GM19452 (cell line): ENCODE results near the gene ULK4.
"Not testable (repeated sequence)": the region's sequence is repeated elsewhere in the genome, so short reads cannot be mapped to it uniquely, and the experiment has no call there.

Source experiments
- ATAC-seq: cut with Tn5 transposase; IDR thresholded peaks from one replicate; pipeline ENCODE4 v1.9.1; 2021; ENCODE audit not compliant: unreplicated experiment

ULK4 gene

GRCh38 chr3:41960826-41961750 lies 815 bp downstream of the ULK4 start:
- peak; percentile 12 for ATAC-seq

DNA sequence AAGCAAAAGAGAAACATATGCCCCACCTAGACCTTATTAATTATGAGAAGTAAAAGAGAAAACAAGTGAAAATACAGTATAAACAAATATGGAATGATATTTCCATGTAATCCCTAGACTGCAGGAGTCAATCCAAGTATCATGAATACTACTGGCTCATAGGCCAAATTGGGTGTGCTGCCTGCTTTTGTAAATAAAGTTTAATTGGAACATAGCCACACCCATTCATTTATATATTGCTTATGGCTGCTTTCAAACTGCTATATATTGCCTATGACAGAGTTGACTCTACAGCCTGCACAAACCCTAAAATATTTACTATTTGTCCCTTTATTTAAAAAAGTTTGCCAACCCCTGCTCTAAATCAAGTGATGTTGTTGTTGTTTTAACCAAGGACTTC lies 5.3 kb downstream of the ULK4 start:
- no peak for ATAC-seq

GRCh38 chr3:41955192-41955591 lies 6.7 kb downstream of the ULK4 start:
- ATAC-seq, result no peak

DNA sequence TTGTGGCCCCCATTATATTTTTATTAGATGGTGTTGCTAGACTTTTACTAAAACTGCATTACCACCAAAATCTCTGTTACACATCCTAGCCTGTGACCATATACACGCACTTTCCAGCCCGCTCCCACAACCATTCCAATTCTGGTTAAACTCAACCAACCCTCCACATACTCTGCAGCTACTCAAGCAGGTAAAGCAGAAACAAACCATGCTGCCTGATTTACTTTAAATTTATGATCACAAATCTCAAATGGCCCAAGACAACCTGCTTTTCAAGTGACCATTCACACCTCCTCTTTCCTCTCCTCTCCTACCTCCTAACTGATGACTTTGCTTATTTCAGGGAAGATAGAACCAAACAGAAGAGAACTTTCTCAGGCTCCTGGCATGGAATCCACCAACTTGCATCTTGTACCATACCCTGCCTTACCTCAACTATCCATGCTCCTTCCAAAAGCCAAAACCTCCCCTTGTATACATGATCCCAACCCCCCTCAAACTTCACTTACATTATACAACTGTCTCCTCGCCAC lies 18.5 kb downstream of the ULK4 start:
- ATAC-seq, result no peak

DNA sequence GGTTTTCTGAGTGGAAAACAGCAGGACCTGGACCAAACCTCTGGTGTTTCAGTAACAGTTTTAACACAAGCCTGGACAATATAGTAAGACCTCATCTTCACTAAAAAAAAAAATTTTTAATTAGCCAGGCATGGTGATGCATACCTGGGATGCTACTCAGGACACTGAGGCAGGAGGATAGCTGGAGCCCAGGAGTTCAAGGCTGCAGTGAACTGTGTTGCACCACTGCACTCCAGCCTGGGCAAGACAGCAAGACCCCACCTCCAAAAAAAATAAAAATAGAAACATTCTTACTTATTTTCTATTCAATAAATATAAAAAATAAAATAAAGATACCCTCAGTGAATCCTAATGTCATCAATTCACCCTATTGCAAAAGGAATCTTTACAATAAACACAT lies 21.5 kb downstream of the ULK4 start:
- ATAC-seq, result no peak

DNA sequence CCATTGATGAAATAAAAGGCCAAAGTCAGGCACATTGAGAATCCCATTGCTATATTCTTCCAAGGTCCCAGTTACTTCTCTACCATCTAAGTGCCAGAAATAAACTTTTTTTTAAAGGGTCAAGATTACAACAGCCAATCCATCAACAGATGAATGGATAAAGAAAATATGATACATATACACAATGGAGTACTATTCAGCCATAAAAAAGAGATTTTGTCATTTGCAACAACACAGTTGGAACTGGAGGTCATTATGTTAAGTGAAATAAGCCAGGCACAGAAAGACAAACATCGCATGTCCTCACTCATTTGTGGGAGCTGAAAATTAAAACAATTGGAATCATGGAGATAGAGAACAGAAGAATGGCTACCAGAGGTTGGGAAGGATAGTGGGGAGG lies 25.5 kb downstream of the ULK4 start:
- no peak for ATAC-seq

- no peak for ATAC-seq
Measured at GRCh38 chr3:41933154-41933676, 28.7 kb downstream of the ULK4 start.

DNA sequence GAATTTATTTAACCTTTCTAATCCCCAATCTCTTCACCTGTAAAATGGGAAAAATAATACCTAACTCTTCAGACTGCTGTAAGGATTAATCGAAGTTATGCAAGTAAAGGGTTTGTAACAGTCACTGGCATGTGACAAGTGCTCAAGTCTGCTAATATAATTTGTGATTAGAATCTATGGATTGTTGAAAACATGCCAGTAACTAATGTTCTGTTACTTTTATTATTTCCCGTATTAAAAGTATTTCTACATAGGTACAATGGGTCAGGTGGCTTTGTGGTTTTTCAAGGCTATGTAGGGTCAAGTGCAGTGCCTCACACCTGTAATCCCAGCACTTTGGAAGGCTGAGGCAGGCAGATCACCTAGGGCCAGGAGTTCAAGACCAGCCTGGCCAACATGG lies 29.4 kb downstream of the ULK4 start:
- ATAC-seq, result no peak

DNA sequence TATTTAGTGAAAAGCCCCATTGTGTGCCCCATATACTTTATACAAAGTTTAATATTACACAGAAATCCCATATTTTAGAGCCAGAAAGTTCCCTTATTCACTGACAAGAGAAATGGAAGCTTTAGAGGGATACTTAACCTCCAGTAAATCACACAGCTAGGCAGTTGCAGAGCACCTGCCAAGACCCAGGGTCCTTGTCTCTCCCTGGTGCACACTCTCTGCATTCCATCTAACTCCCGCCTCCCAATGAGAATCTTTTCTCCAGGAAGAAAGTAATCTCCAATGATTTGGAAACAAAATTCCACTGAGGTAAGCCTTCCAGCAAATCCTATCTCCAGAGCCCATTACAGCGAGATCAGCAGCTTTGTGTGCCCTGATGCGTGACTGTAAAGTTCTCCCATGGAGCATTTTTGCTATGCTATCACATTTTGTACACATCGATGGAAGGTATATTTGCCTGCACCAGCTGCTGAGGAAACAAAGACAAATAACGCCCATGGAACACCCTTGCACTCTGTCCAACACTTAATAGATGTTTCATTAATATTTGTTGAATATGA lies 41.4 kb downstream of the ULK4 start:
- ATAC-seq, result no peak

- ATAC-seq, result no peak
Measured at GRCh38 chr3:41915353-41915752, 46.5 kb downstream of the ULK4 start.

- ATAC-seq, result no peak
Measured at GRCh38 chr3:41912280-41912679, 49.6 kb downstream of the ULK4 start.

DNA sequence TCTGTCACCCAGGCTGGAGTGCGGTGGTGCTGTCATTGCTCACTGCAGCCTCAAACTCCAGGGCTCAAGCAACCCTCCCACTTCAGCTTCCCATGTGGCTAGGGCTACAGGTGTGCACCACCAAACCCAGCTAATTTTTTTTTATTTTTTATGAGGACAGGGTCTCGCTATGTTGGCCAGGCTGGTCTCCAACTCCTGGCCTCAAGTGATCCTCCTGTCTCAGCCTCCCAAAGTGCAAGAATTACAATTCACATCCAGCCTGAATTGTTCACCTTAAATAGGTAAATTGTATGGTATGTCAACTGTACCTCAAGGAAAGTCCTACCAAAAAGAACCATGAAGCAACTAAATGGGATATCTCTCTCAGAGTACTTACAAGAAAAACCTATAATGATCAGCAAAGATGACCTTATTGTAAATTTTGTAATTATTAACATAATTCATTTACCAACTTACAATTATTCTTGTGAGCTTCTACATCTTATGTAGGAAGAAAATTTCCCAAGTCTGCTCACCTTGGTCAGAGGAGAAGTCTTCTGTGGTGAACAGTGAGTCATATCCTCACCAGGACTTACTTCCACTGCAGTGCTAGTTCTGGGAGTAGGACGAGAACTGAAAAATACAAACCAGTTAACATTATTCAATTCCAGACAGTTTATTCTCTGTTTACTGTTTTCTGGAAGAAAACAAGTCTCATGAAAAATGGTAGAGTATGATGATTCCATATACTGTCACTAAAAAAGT lies 54.4 kb downstream of the ULK4 start:
- ATAC-seq, result no peak

- no peak for ATAC-seq
Measured at GRCh38 chr3:41900265-41900664, 61.6 kb downstream of the ULK4 start.

- ATAC-seq, result no peak
Measured at GRCh38 chr3:41898631-41899030, 63.3 kb downstream of the ULK4 start.

DNA sequence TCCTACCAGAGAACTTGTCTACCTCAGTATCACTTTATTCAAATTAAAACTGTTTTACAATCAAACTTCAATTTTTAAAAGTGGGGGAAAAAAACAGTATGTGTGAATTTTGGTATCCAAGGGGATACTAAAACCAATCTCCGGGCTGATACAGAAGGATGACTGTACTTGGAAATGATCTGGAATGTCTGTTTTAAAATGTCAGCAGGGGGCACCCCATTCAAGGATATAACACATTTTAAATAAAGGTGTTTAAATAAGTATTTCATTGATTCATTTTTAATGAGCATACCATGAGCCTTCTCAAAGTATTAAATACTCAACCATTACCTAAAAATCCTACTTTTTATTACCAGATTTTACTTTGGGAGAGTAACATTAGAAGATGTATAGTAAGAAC lies 67.9 kb downstream of the ULK4 start:
- no peak for ATAC-seq

DNA sequence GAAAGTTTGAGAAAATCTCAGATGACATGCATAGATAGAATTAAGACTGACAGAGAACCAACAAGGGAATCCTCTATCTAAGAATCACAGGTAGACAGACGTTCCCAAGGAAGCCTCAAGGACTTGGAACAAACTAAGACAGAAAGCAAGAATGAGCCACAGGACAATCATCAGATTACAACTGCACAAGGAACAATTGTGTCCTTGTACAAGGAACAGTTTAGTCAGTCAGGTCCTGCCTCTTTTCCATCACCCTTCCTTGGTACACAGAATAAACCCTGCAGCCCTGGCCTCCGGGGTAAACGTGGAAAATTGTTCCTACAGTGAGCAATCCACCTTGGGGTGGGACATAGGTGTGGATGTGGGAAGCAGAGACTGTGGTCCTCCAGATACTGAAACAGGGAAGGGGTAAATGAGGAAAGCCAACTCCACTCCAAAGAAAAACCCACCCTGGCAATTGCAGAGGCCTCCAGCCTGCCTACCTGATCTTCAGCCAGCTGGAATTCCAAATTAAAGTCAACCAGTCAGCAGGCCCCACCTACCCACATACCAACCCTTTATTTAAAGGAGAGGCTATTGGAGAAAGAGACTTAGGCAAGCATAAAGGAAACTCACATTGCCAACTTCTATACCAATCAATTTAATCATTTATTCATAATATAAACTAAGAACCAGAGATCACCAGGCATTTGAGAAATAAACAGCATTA lies 73.4 kb downstream of the ULK4 start:
- ATAC-seq, result no peak

DNA sequence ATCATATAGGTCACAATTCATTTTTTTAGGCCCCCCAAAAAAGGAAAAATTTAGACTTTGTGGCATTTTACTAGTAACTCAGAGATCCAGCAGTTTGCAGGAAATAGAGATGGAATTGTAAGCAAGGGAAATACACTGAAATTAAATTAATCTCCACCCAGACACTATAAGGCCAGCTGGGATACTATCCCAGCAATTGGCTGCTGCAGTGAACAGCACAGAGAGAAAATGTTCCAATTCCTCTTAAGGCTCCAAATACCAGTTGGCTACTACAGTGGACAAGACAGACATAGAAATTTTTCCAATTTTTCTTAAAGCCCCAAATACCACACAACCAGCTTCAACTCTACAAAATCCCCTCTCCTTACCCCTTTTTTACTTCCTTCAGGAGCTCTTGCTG lies 78.9 kb downstream of the ULK4 start:
- ATAC-seq, result no peak

GRCh38 chr3:41881233-41881821 lies 80.6 kb downstream of the ULK4 start:
- no peak for ATAC-seq

GRCh38 chr3:41880387-41880786 lies 81.5 kb downstream of the ULK4 start:
- no peak for ATAC-seq

DNA sequence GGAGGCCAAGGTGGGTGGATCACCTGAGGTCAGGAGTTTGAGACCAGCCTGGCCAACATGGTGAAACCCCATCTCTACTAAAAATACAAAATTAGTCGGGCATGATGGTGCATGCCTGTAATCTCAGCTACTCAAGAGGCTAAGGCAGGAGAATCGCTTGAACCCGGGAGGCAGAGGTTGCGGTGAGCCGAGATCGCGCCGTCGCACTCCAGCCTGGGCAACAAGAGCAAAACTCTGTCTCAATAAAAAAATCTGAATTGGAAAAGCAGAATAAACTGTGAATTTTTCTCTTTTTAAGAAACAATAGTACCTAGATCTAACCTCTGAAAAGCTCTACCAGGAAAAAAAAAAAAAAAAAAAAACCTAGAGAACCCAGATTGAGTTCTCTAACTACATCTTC lies 84.2 kb downstream of the ULK4 start:
- ATAC-seq, result not testable (repeated sequence)
